HEK293 (cell line): ENCODE results near the gene C1QTNF12.
A peak's percentile ranks its signal among the peaks of the same experiment; 100 is the strongest.

ENCODE experiments used
- CTCF ChIA-PET: fragments of 350-600 bp; formaldehyde crosslinking; extraction: SDS; loops from one replicate; lab custom pipeline; 2021; ENCODE audit warnings: antibody characterized with exemption; lab: Yijun Ruan, JAX
- POLR2A ChIA-PET: fragments of 300-600 bp; formaldehyde crosslinking; extraction: SDS; loops from one replicate; lab custom pipeline; 2020; ENCODE audit warnings: antibody characterized with exemption, inconsistent platforms; lab: Yijun Ruan, JAX
- H3K27ac ChIP-seq: fragments of 200-500 bp; sonication (Bioruptor generic); 2 replicates; pipeline ENCODE4 v1.5.1; 2014; ENCODE audit warnings: low read depth, low read length, control low read depth, inconsistent platforms; ENCODE audit errors: extremely low read depth
- H3K36me3 ChIP-seq, 2 experiments: fragments of 200-500 bp in 1 of 2; sonication (Bioruptor generic) in 1 of 2; 1 replicate in 1 of 2; 2 replicates in 1 of 2; pipeline ENCODE4 v1.5.1; 2014 to 2017; ENCODE audit warnings: inconsistent platforms in 2 of 2, low read length in 2 of 2; ENCODE audit not compliant: control insufficient read depth in 2 of 2, insufficient read depth in 1 of 2
- H3K4me1 ChIP-seq: fragments of 200-500 bp; sonication (Bioruptor generic); 2 replicates; pipeline ENCODE4 v1.5.1; 2014; ENCODE audit warnings: mild to moderate bottlenecking, low read length, inconsistent platforms; ENCODE audit not compliant: control insufficient read depth, insufficient read depth
- H3K4me3 ChIP-seq: 2 replicates; pipeline ENCODE4 v1.5.1; 2011; ENCODE audit warnings: low read depth, mild to moderate bottlenecking, control low read depth, low read length, moderate library complexity
- H3K9me3 ChIP-seq: fragments of 200-500 bp; sonication (Bioruptor generic); 2 replicates; pipeline ENCODE4 v1.5.1; 2014; ENCODE audit warnings: low read depth, low read length, inconsistent platforms; ENCODE audit not compliant: control insufficient read depth, insufficient read depth
- HIC1 ChIP-seq: fragments of 450-650 bp; formaldehyde crosslinking; IDR thresholded peaks from 2 replicates; pipeline ENCODE4 v1.5.1; 2016; ENCODE audit warnings: missing biosample characterization, missing genetic modification characterization
- KLF1 ChIP-seq: fragments of 450-650 bp; formaldehyde crosslinking; IDR thresholded peaks from 2 replicates; pipeline ENCODE4 v1.5.1; 2016; ENCODE audit warnings: missing biosample characterization, missing genetic modification characterization
- KLF17 ChIP-seq: fragments of 450-650 bp; formaldehyde crosslinking; IDR thresholded peaks from 2 replicates; pipeline ENCODE4 v1.5.1; 2016; ENCODE audit warnings: missing biosample characterization, missing genetic modification characterization
- KLF8 ChIP-seq: fragments of 450-650 bp; formaldehyde crosslinking; IDR thresholded peaks from 2 replicates; pipeline ENCODE4 v1.5.1; 2016; ENCODE audit warnings: missing biosample characterization, missing genetic modification characterization
- MYNN ChIP-seq: fragments of 450-650 bp; formaldehyde crosslinking; IDR thresholded peaks from 2 replicates; pipeline ENCODE4 v1.5.1; 2016; ENCODE audit warnings: missing biosample characterization, missing genetic modification characterization, borderline replicate concordance
- ZBTB10 ChIP-seq: fragments of 450-650 bp; formaldehyde crosslinking; IDR thresholded peaks from 2 replicates; pipeline ENCODE4 v1.5.1; 2016; ENCODE audit warnings: missing biosample characterization, missing genetic modification characterization
- ZBTB49 ChIP-seq: fragments of 450-650 bp; formaldehyde crosslinking; IDR thresholded peaks from 2 replicates; pipeline ENCODE4 v1.5.1; 2016; ENCODE audit warnings: missing biosample characterization, missing genetic modification characterization, low read depth
- ZFP69B ChIP-seq: fragments of 450-650 bp; formaldehyde crosslinking; IDR thresholded peaks from 2 replicates; pipeline ENCODE4 v1.5.1; 2016; ENCODE audit warnings: missing biosample characterization, missing genetic modification characterization
- ZNF114 ChIP-seq: fragments of 450-650 bp; formaldehyde crosslinking; IDR thresholded peaks from 2 replicates; pipeline ENCODE4 v1.5.0; 2017; ENCODE audit warnings: missing biosample characterization, missing genetic modification characterization
- ZNF155 ChIP-seq: fragments of 450-650 bp; formaldehyde crosslinking; IDR thresholded peaks from 2 replicates; pipeline ENCODE4 v1.5.1; 2016; ENCODE audit warnings: missing biosample characterization, missing genetic modification characterization
- ZNF184 ChIP-seq: fragments of 450-650 bp; IDR thresholded peaks from 2 replicates; pipeline ENCODE4 v1.5.1; 2018; ENCODE audit warnings: missing biosample characterization, mild to moderate bottlenecking, missing genetic modification characterization
- ZNF280C ChIP-seq: fragments of 450-650 bp; formaldehyde crosslinking; IDR thresholded peaks from 2 replicates; pipeline ENCODE4 v1.5.1; 2016; ENCODE audit warnings: missing biosample characterization, missing genetic modification characterization
- ZNF473 ChIP-seq: fragments of 450-650 bp; formaldehyde crosslinking; IDR thresholded peaks from 2 replicates; pipeline ENCODE4 v1.5.1; 2017; ENCODE audit warnings: missing biosample characterization, missing genetic modification characterization
- ZNF530 ChIP-seq: fragments of 450-650 bp; formaldehyde crosslinking; IDR thresholded peaks from 2 replicates; pipeline ENCODE4 v1.5.1; 2016; ENCODE audit warnings: low read depth, missing biosample characterization, missing genetic modification characterization
- ZNF624 ChIP-seq: fragments of 450-650 bp; formaldehyde crosslinking; IDR thresholded peaks from 2 replicates; pipeline ENCODE4 v1.5.1; 2017; ENCODE audit warnings: missing biosample characterization, missing genetic modification characterization
- ZNF692 ChIP-seq: fragments of 450-650 bp; formaldehyde crosslinking; IDR thresholded peaks from 2 replicates; pipeline ENCODE4 v1.5.1; 2016; ENCODE audit warnings: missing biosample characterization, missing genetic modification characterization
- ZNF830 ChIP-seq: fragments of 450-650 bp; IDR thresholded peaks from 2 replicates; pipeline ENCODE4 v1.5.0; 2018; ENCODE audit warnings: missing biosample characterization, missing genetic modification characterization, low read depth, mild to moderate bottlenecking, moderate library complexity
- ZSCAN5A ChIP-seq: fragments of 450-650 bp; formaldehyde crosslinking; IDR thresholded peaks from 2 replicates; pipeline ENCODE4 v1.5.1; 2016; ENCODE audit warnings: missing biosample characterization, missing genetic modification characterization

Gene C1QTNF12

GRCh38 chr1:1221887-1222574, 24.5 kb downstream of the C1QTNF12 start:
- Histone ChIP-seq H3K36me3 (peaks cover 4 to 98% of the 10 kb centered on the region in 2 experiments; a peak in 2 of 3 replicates), H3K4me1 (no peaks in the 10 kb centered on the region), H3K27ac (no peak overlapping the region), H3K9me3 (no peaks in the 10 kb centered on the region), H3K4me3 (no peak overlapping the region)
- CTCF ChIA-PET, result no interaction called here
- TF ChIP-seq ZNF184 (tag by site-specific recombination), result no peak
- TF ChIP-seq ZNF114 (tag by site-specific recombination), result no peak
- no peak for TF ChIP-seq ZSCAN5A (tag by site-specific recombination)
- TF ChIP-seq KLF8 (tag by site-specific recombination), result 0 out of 2 replicates have a peak, but pooled peaks have one; percentile 18
- no peak for TF ChIP-seq ZFP69B (tag by site-specific recombination)
- TF ChIP-seq ZBTB10, result no peak
- peak; percentile 87 for TF ChIP-seq KLF1
- no peak for TF ChIP-seq ZNF155 (tag by site-specific recombination)
- peak; percentile 60 for TF ChIP-seq HIC1 (tag by site-specific recombination)
- no peak for TF ChIP-seq ZNF473 (tag by site-specific recombination)
- no peak for TF ChIP-seq ZNF692 (tag by site-specific recombination)
- no peak for TF ChIP-seq MYNN (tag by site-specific recombination)
- TF ChIP-seq ZNF530 (tag by site-specific recombination), result no peak
- no peak for TF ChIP-seq ZNF280C (tag by site-specific recombination)
- POLR2A ChIA-PET, result no interaction called here

- Histone ChIP-seq H3K4me3 (no peak overlapping the region), H3K4me1 (no peaks in the 10 kb centered on the region), H3K27ac (no peak overlapping the region)
- ChIA-PET POLR2A (no interaction called here), CTCF (interaction anchor here (1.8 kb wide), 1 partner anchor 98 kb away, joined by 4 read pairs; no protein-coding TSS in a partner anchor)
- TF ChIP-seq ZBTB49 (tag by site-specific recombination) (no peak), ZNF830 (no peak), ZNF624 (tag by site-specific recombination) (no peak), KLF17 (tag by site-specific recombination) (peak; percentile 84)
- TF ChIP-seq, all 188 proteins: peak for 1
- no peaks in the 10 kb centered on the region for H3K9me3 ChIP-seq
- peaks cover 4 to 98% of the 10 kb centered on the region in 2 experiments; a peak in 2 of 3 replicates for H3K36me3 ChIP-seq
These were observed 26.3 kb downstream of the C1QTNF12 start for GRCh38 chr1:1220197-1220596.
